ENCODE results near the gene MSTN.

GRCh38 chr2:190020720-190021119 is 41.8 kb downstream of the MSTN start:
- TF ChIP-seq CTCF (IDR thresholded peaks at IDR 0.05) (no peak), POLR2A (IDR thresholded peaks at IDR 0.05; ENCODE audit: low read depth) (no peak), POLR2AphosphoS5 (IDR thresholded peaks at IDR 0.05) (no peak)

Measured in esophagus muscularis mucosa (tissue), 3 donors.